GM21786 (cell line): ENCODE results near the gene ZNF592.

ENCODE experiments used
- ATAC-seq: cut with Tn5 transposase; IDR thresholded peaks from one replicate; pipeline ENCODE4 v1.9.1; 2021; ENCODE audit not compliant: unreplicated experiment

The ZNF592 gene

DNA sequence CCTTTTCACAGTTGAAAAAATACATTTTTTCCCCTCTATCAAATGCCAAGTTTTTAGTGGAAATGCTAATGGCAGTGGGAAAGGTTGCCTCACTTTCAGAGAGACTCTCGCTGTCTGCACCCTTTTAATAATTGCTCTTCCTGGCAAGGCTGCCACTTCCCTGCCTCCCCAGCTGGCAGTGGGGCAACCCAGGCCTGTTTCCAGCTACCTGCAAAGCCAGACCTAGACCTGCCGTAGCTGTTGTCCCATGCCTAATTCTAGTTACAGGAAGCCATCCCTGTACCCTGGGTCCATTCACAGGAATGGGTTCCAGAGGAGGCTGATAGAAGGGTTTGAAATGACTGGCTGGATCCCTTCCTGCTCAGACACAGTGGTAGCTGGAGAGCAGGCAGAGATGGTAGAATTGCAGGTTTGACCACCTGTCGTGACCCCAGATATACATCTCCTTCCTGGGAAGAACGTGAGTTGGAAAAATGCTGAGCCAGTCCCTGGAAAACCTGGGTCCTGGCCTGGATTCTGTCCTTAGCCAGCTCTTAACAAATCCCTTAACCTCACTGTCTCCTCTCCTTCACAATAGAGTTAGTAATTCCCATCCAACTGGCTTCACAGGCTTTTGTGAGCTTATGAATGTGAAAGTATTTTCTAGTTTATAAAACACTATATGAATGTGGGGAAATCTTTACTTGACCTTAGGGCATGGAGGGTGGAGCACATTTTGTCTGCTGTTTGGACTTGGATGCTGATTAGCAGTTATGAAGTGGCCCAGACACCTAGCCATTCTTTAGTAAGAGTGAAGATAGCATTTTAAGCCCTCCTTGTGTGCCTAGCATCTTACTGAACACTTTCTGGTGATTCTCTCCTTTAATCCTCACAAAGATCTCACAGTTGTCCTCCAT lies 55.9 kb downstream of the ZNF592 start:
- ATAC-seq: no peak

GRCh38 chr15:84805221-84805620 lies 56.8 kb downstream of the ZNF592 start:
- no peak for ATAC-seq

- ATAC-seq: no peak
Measured at GRCh38 chr15:84807228-84807627, 58.8 kb downstream of the ZNF592 start.

DNA sequence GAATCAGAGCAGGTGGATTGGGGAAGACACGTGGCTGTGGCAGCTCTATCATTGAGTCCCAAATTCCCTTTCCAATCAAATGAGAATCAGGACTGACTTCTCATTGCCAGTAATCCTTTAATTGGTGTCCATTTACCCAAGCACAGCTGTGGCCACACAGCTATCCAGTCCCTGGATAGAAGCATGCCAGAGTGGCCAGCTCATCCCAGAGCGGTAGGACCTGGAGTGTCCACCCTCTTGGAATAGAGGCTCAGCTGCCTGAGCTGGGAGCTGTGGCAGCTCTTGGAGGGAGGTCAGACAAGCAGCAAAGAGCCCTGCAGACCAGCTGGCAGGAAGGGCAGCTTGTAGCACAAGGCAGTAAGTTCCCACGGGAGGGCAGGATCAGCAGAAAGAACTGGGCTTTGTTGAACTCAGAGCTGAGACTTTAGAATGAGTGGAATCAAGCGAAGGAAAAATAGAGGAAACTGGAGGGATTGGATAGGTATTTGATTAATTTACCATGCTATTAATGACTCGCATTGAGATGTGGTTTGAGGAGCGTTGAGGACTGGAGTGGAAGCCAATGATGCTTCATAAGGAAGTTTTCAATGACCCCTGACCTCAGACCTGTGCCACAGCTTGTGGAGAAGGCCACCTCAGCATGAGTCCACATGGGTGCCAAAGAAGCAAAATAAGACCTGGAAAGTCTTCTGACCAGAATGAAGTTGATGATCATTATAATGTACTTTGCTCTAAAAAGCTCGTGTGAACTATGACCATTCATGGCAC lies 61.9 kb downstream of the ZNF592 start:
- no peak for ATAC-seq

DNA sequence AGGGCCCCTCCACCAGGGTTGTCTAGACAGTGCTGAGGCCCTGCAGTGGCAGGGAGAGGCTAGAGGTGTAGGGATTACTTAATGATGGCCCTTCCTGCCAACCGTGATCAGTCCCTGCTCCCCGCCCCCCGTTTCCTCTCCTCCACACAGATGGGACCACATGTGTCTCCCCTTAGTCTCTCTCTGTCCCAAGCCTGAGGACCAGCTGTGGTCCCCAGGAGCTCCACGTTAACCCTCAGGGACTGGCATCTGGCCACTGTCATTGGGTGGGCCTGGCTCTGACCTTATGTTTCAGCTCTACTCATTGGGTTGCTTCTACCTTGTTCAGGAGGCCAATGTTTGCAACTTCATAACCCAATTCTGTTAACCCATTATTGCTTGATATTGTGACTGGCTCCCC lies 62.8 kb downstream of the ZNF592 start:
- ATAC-seq: no peak

- ATAC-seq: no peak
Measured at GRCh38 chr15:84811828-84812227, 63.4 kb downstream of the ZNF592 start.

- ATAC-seq: no peak
Measured at GRCh38 chr15:84812842-84813241, 64.5 kb downstream of the ZNF592 start.

DNA sequence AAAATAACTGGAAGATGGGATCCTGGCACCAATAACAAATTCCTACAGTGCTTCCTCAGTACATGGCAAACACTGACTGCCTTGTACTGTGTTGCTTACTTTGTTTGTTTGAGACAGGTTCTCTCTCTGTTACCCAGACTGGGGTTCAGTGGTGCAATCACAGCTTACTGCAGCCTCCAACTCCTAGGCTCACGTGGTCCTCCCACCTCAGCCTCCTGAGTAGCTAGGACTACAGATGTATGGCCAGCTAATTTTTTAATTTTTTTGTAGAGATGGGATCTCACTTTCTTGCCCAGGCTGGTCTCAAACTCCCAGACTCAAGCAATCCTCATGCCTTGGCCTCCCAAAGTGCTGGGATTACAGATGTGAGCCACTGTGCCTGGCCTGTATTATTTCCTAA lies 65.0 kb downstream of the ZNF592 start:
- ATAC-seq: no peak

DNA sequence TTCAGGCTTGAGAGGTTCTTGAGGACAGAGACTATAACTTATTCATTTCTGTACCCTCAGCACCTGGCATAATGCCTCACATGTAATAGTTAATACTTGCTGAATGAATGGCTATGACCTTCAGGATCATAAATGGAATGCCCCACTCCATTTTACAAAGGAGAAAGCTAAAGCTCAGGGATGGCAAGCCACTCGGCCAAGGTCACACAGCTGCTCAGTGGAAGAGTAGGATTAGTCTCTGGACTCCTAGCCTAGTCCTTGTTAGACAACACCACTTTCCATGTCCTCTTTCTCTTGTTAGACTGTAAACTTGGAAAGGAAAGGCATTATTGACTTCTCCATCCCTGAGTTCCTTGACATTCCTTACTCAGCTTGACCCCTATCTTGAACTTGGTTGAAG lies 65.5 kb downstream of the ZNF592 start:
- ATAC-seq: no peak

DNA sequence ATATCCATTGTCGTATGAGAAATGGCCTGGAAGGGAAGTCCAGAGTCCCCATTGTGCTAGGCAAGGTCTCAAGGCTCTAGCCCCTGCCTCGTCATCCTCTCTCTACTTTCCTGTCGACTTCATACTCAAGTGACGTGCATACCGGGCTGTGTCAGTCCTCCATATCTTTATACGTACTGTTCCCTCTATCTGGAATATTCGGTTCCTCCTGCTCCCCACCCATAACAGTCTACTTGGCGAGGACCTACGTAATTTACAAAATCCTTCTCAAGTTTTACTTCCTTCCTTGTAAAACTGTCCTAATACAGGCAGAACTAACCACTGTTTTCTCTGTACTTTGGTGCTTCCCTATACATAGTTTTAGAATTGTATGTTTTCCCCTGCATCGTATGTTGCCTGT lies 66.5 kb downstream of the ZNF592 start:
- ATAC-seq: no peak

DNA sequence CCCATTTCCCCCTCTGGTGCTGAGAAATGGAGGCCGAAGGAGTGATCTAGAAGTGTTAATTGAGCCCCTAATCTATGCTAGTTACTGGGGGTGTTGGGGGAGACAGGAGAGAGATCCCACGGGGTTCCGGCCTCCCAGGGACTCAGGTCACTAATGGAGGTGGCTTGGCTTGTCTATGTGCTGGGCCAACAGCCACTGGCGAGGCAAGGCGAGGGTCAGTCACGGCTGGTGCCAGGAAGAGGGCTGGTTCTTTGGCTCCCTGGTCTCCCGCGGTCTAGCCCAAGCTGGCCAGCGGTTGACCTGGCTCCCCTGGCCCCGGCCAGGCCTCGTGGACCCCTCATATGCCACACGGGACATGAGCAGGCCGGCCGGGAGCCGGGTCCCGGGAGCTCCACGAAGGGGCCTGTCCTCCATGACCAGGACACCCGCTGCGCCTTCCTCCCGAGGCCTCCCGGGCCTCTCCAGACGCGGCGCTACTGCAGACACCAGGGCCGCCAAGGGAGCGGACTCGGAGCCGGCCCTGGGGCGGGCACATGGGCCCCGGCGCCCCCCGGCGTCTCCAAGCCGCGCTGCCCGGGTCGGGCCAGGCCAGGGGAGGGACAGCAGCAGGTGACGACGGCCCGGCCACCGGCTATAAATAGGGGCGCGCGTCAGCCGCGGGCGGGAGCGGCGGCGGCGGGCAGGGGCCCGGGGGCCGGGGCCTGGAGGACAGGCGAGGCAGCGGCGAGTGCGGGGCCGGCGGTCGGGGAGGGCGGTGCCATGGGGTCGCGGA lies 68.5 kb downstream of the ZNF592 start, which contains the start of gene ALPK3:
TSS of gene ALPK3 (plus strand) at position 663 of the 772 bp plus-strand sequence. CDS start at position 760, 97 bp downstream.
- no peak for ATAC-seq

- no peak for ATAC-seq
Measured at GRCh38 chr15:84817466-84818081, 69.2 kb downstream of the ZNF592 start.

- ATAC-seq: no peak
Measured at GRCh38 chr15:84818261-84819131, 70.1 kb downstream of the ZNF592 start.

GRCh38 chr15:84819291-84819768 lies 70.9 kb downstream of the ZNF592 start:
- ATAC-seq: no peak

GRCh38 chr15:84819791-84820190 lies 71.4 kb downstream of the ZNF592 start:
- no peak for ATAC-seq

DNA sequence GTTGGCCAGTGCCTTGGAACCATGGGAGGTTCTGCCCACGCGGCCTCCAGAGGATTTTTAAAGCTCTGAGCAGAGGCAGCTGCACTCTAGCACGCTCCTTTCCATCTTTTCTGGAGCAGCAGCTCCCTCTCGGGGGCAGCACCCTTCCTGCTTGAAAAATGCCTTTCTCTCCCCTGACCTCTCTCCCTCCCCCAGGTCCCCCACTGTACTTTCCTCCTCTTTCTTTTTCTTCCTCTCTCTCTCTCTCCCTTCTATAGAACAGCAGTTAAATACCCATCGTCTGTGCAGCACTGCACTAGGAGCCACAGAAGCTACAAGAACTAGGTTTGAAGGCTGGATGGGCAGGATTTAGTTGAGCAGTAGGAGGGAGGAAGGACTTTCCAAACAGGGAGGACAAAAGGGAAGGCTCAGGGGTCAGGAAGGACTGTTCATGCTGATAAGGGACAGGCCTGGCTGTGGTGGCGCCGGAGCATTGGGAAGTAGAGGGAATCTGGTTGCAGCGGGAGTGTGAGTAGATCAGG lies 73.2 kb downstream of the ZNF592 start:
- no peak for ATAC-seq

- ATAC-seq: no peak
Measured at GRCh38 chr15:84822653-84823281, 74.4 kb downstream of the ZNF592 start.

- no peak for ATAC-seq
Measured at GRCh38 chr15:84823282-84823878, 75.0 kb downstream of the ZNF592 start.
